IMR-90 (cell line): ENCODE data around the gene PAMR1. TPM values are rescaled to one million over a fixed set of nuclear protein-coding genes. Genes with fewer than 3 reads are reported as not detected.

Experiments
- ATAC-seq: fragments of 200-7000 bp; cut with Tn5 transposase; 2 replicates; pipeline ENCODE4 v1.9.1; 2020; ENCODE audit warnings: low read depth, mild to moderate bottlenecking, moderate library complexity
- BruUV-seq: library from RNA; stranded (reverse); fragments of 400-500 nt; replicated peaks from 2 replicates; lab custom pipeline; 2021; lab: Mats Ljungman, UMichigan
- CTCF ChIA-PET: fragments of 300-600 bp; formaldehyde crosslinking; extraction: SDS; loops from one replicate; lab custom pipeline; 2021; ENCODE audit warnings: antibody characterized with exemption; lab: Yijun Ruan, JAX
- POLR2A ChIA-PET: fragments of 300-600 bp; sonication (Branson Sonifier 250); formaldehyde crosslinking; loops from one replicate; lab custom pipeline; 2022; ENCODE audit warnings: antibody characterized with exemption; ENCODE audit not compliant: unreplicated experiment; lab: Charles Lee
- DNase-seq: peaks from one replicate; pipeline ENCODE4 v3.0.0; 2013
- H2AFZ ChIP-seq: replicated peaks from 2 replicates; pipeline ENCODE3; 2013; ENCODE audit warnings: low read length, mild to moderate bottlenecking; ENCODE audit not compliant: poor library complexity
- H2AK5ac ChIP-seq: 2 replicates; pipeline ENCODE4 v1.6.1; 2013; ENCODE audit warnings: low read depth, low read length, inconsistent platforms
- H2AK9ac ChIP-seq: replicated peaks from 2 replicates; pipeline ENCODE3; 2013; ENCODE audit warnings: mild to moderate bottlenecking, low read depth, low read length, moderate library complexity; ENCODE audit not compliant: poor library complexity
- H2BK120ac ChIP-seq: 2 replicates; pipeline ENCODE4 v1.6.1; 2013; ENCODE audit warnings: low read depth, low read length, inconsistent platforms
- H2BK15ac ChIP-seq: 3 replicates; pipeline ENCODE4 v1.6.1; 2013; ENCODE audit warnings: low read depth, low read length, inconsistent platforms
- H2BK20ac ChIP-seq: 2 replicates; pipeline ENCODE4 v1.6.1; 2013; ENCODE audit warnings: low read depth, mild to moderate bottlenecking, inconsistent platforms, low read length, moderate library complexity
- H2BK5ac ChIP-seq: 2 replicates; pipeline ENCODE4 v1.6.1; 2013; ENCODE audit warnings: mild to moderate bottlenecking, low read depth, low read length, inconsistent platforms; ENCODE audit not compliant: poor library complexity, severe bottlenecking
- H3K14ac ChIP-seq: replicated peaks from 2 replicates; pipeline ENCODE4 v1.6.1; 2013; ENCODE audit warnings: low read depth, low read length, inconsistent platforms
- H3K18ac ChIP-seq: 2 replicates; pipeline ENCODE4 v1.6.1; 2013; ENCODE audit warnings: low read depth, low read length, control low read depth
- H3K23ac ChIP-seq: 2 replicates; pipeline ENCODE4 v1.6.1; 2013; ENCODE audit warnings: low read depth, low read length, inconsistent platforms
- H3K27ac ChIP-seq: 2 replicates; pipeline ENCODE4 v1.5.1; 2013; ENCODE audit warnings: mild to moderate bottlenecking, control low read depth, low read length; ENCODE audit not compliant: insufficient read depth
- H3K27me3 ChIP-seq: 2 replicates; pipeline ENCODE4 v1.6.1; 2013; ENCODE audit warnings: low read length; ENCODE audit not compliant: control insufficient read depth, insufficient read depth
- H3K36me3 ChIP-seq: 2 replicates; pipeline ENCODE4 v1.6.1; 2013; ENCODE audit warnings: low read length, mixed read lengths; ENCODE audit not compliant: control insufficient read depth, insufficient read depth
- H3K4ac ChIP-seq: 2 replicates; pipeline ENCODE4 v1.6.1; 2013; ENCODE audit warnings: low read depth, low read length, inconsistent platforms
- H3K4me1 ChIP-seq: 2 replicates; pipeline ENCODE4 v1.6.1; 2013; ENCODE audit warnings: low read length, mixed read lengths; ENCODE audit not compliant: control insufficient read depth, insufficient read depth
- H3K4me2 ChIP-seq: 2 replicates; pipeline ENCODE4 v1.6.1; 2013; ENCODE audit warnings: low read depth, mild to moderate bottlenecking, control low read depth, low read length, moderate library complexity
- H3K4me3 ChIP-seq: 2 replicates; pipeline ENCODE4 v1.5.1; 2013; ENCODE audit warnings: low read depth, mild to moderate bottlenecking, control low read depth, low read length, moderate library complexity; ENCODE audit not compliant: insufficient read depth
- H3K56ac ChIP-seq: 2 replicates; pipeline ENCODE4 v1.6.1; 2013; ENCODE audit warnings: low read length, inconsistent platforms; ENCODE audit not compliant: insufficient read depth; ENCODE audit errors: extremely low read depth
- H3K79me1 ChIP-seq, 2 experiments: 2 replicates each; pipeline ENCODE4 v1.6.1; 2013; ENCODE audit warnings: low read length in 2 of 2, inconsistent platforms in 1 of 2, low read depth in 1 of 2
- H3K9ac ChIP-seq: 2 replicates; pipeline ENCODE4 v1.6.1; 2013; ENCODE audit warnings: low read depth, low read length, control low read depth
- H3K9me1 ChIP-seq: 2 replicates; pipeline ENCODE4 v1.6.1; 2013; ENCODE audit warnings: low read length, inconsistent platforms; ENCODE audit not compliant: insufficient read depth
- H3K9me3 ChIP-seq: 2 replicates; pipeline ENCODE4 v1.6.1; 2013; ENCODE audit warnings: low read length; ENCODE audit not compliant: control insufficient read depth, insufficient read depth
- H4K20me1 ChIP-seq: 2 replicates; pipeline ENCODE4 v1.6.1; 2013; ENCODE audit warnings: low read length, inconsistent platforms; ENCODE audit not compliant: insufficient read depth
- H4K5ac ChIP-seq: 2 replicates; pipeline ENCODE4 v1.6.1; 2013; ENCODE audit warnings: mild to moderate bottlenecking, low read depth, low read length, control low read depth
- H4K8ac ChIP-seq, 2 experiments: 2 replicates each; pipeline ENCODE4 v1.6.1; 2013; ENCODE audit warnings: low read depth in 2 of 2, low read length in 2 of 2, control low read depth in 1 of 2, inconsistent platforms in 1 of 2
- H4K91ac ChIP-seq: 2 replicates; pipeline ENCODE4 v1.6.1; 2013; ENCODE audit warnings: low read depth, low read length, inconsistent platforms; ENCODE audit not compliant: insufficient read depth
- ELK1 ChIP-seq: fragments of 150-350 bp; IDR thresholded peaks from 2 replicates; pipeline ENCODE4 v1.6.1; 2016; ENCODE audit warnings: low read depth, mild to moderate bottlenecking, low read length, moderate library complexity, borderline replicate concordance
- NFE2L2 ChIP-seq: fragments of 150-350 bp; IDR thresholded peaks from 2 replicates; pipeline ENCODE4 v1.6.1; 2016; ENCODE audit warnings: low read depth, mild to moderate bottlenecking, low read length
- RAD21 ChIP-seq: IDR thresholded peaks from 2 replicates; pipeline ENCODE4 v1.6.1; 2012; ENCODE audit warnings: low read length, improper control_type of control experiment
- RFX5 ChIP-seq: IDR thresholded peaks from 2 replicates; pipeline ENCODE4 v1.8.0; 2012; ENCODE audit warnings: low read depth, mild to moderate bottlenecking, low read length, moderate library complexity
- WGBS, 2 experiments: methylation state at CpG; one replicate each; pipeline versions ENCODE4 v1.1.5 to v1.1.7; 2013; ENCODE audit warnings: missing lambda C conversion rate in 2 of 2; ENCODE audit not compliant: insufficient read length in 1 of 2; ENCODE audit errors: extremely low coverage in 2 of 2; 5-methylcytosine and 5-hydroxymethylcytosine counted together
- dilution Hi-C: fragments of 300-500 bp; cut with HindIII; formaldehyde crosslinking; loops from one replicate; pipeline ENCODE4 v1.14.3; 2018; ENCODE audit warnings: low sequenced_read_pairs; ENCODE audit not compliant: unreplicated experiment
- in situ Hi-C: fragments of 300-500 bp; cut with MboI; formaldehyde crosslinking; loops from 3 replicates; pipeline ENCODE4 v1.14.3; 2019; ENCODE audit warnings: low sequenced_read_pairs, inconsistent platforms, mixed read lengths
- intact Hi-C: fragments of 100-400 bp; cut with micrococcal nuclease; formaldehyde crosslinking; loops from 2 replicates; pipeline ENCODE4 v1.10.0; 2022
- polyA plus RNA-seq, 3 experiments: library from polyadenylated mRNA; depleted of rRNA; stranded (reverse); fragments of >200 nt; gene quantifications; 2 replicates each; pipeline ENCODE4 v1.2.3, GENCODE V29; 2012; ENCODE audit warnings: low replicate concordance in 1 of 3
- total RNA-seq: library from RNA; depleted of rRNA; stranded (reverse); fragments of >200 nt; gene quantifications from 2 replicates; pipeline ENCODE4 v1.2.3, GENCODE V29; 2012

PAMR1 gene
- total and polyA plus RNA-seq, 2 of the 4 experiments (the other 2 are of a cell fraction), result 70.7 to 80.7 TPM

GRCh38 chr11:35514481-35514880 is 10.9 kb downstream of the PAMR1 start:
- Histone ChIP-seq H3K27ac (no peak overlapping the region), H3K14ac (no peak overlapping the region; the same call in 1 of the 2 replicates), H3K27me3 (no peaks in the 10 kb centered on the region), H3K9me3 (no peaks in the 10 kb centered on the region), H3K36me3 (peaks cover 6% of the 10 kb centered on the region), H2AK9ac (no peak overlapping the region), H3K4me2 (no peak overlapping the region), H2BK5ac (no peak overlapping the region), H2BK20ac (peak overlapping the region; percentile 60; the same call in 1 of the 2 replicates), H3K4me3 (no peak overlapping the region), H2AK5ac (0 out of 2 replicates have a peak overlapping the region, but pooled peaks have one; percentile 46), H4K20me1 (peaks cover 5% of the 10 kb centered on the region; the same call in 1 of the 2 replicates), H3K79me1 (peaks cover 25 to 93% of the 10 kb centered on the region in 2 experiments), H3K4me1 (peaks cover 20% of the 10 kb centered on the region), H3K18ac (no peak overlapping the region), H3K9ac (no peak overlapping the region), H4K91ac (no peak overlapping the region), H4K8ac (no peak overlapping the region), H4K5ac (no peak overlapping the region), H2BK120ac (peak overlapping the region; percentile 43), H3K56ac (no peak overlapping the region), H3K4ac (peak overlapping the region; percentile 63; the same call in 1 of the 2 replicates), H2BK15ac (0 out of 3 replicates have a peak overlapping the region, but pooled peaks have one; percentile 34), H3K23ac (no peak overlapping the region), H3K9me1 (peaks cover 37% of the 10 kb centered on the region), H2AFZ (no peak overlapping the region)
- ATAC-seq (no peak), DNase-seq (no peak)
- in situ Hi-C loops (no loop called here), dilution Hi-C loops (no loop called here), intact Hi-C loops (loop anchor here (5.0 kb wide), 1 partner anchor 68 kb away; no protein-coding TSS in a partner anchor)
- ChIA-PET POLR2A (no interaction called here), CTCF (interaction anchor here (1.2 kb wide), 1 partner anchor 618 kb away, joined by 3 read pairs; no protein-coding TSS in a partner anchor)
- no TSS peak for BruUV-seq
- WGBS, 2 experiments, result no CpG with 5 or more reads among the region's 3 CpGs
- TF ChIP-seq RFX5 (no peak), ELK1 (no peak), NFE2L2 (no peak), RAD21 (no peak)
